K562 (cell line): ENCODE results near the gene NOBOX. TPM values are rescaled to one million over a fixed set of nuclear protein-coding genes. Genes with fewer than 3 reads are reported as not detected.

ENCODE experiments used
- ATAC-seq: fragments of 200-7000 bp; cut with Tn5 transposase; 3 replicates; pipeline ENCODE4 v1.9.1; 2020; ENCODE audit warnings: moderate library complexity
- BruUV-seq: library from RNA; stranded (reverse); fragments of 400-500 nt; replicated peaks from 2 replicates; lab custom pipeline; 2021; lab: Mats Ljungman, UMichigan
- CTCF ChIA-PET: fragments of 300-600 bp; formaldehyde crosslinking; extraction: SDS; loops from one replicate; lab custom pipeline; 2021; ENCODE audit warnings: low intra/inter-chr PET ratio; lab: Yijun Ruan, JAX
- POLR2A ChIA-PET: fragments of 300-600, 350-650 bp; sonication (Branson Sonifier 250); formaldehyde crosslinking; extraction: SDS; loops from one replicate; lab custom pipeline; 2021; ENCODE audit warnings: antibody characterized with exemption, inconsistent platforms; lab: Yijun Ruan, JAX
- DNase-seq, 4 experiments: peaks; one replicate each; pipeline versions ENCODE4 v3.0.0 to v3.0.0-alpha.2; 2011 to 2018; ENCODE audit warnings: low spot score in 3 of 4, mixed read lengths in 3 of 4; ENCODE audit errors: extremely low read depth in 1 of 4
- FAIRE-seq: peaks from 2 replicates; lab custom pipeline; 2011; peaks lifted over from hg19 to GRCh38; lab: Jason Lieb, UNC
- H2AFZ ChIP-seq: 2 replicates; pipeline ENCODE4 v1.6.0; 2011; ENCODE audit warnings: low read depth, low read length, control low read depth, inconsistent platforms
- H3K27ac ChIP-seq: fragments of 200-600 bp; 3 replicates; pipeline ENCODE4 v1.8.0; 2011; ENCODE audit warnings: low read depth, mild to moderate bottlenecking, control low read depth, inconsistent platforms, low read length, moderate library complexity, mixed read lengths; ENCODE audit errors: extremely low read depth
- H3K27me3 ChIP-seq, 2 experiments: fragments of 300-600 bp in 1 of 2; 2 replicates in 1 of 2; 3 replicates in 1 of 2; pipeline versions ENCODE4 v1.6.0 to v1.8.0; 2011; ENCODE audit warnings: inconsistent platforms in 2 of 2, low read length in 2 of 2, mild to moderate bottlenecking in 1 of 2, mixed read lengths in 1 of 2, moderate library complexity in 1 of 2; ENCODE audit not compliant: control insufficient read depth in 2 of 2, insufficient read depth in 2 of 2
- H3K36me3 ChIP-seq: fragments of 300-600 bp; 3 replicates; pipeline ENCODE4 v1.8.0; 2011; ENCODE audit warnings: mild to moderate bottlenecking, low read length, inconsistent platforms; ENCODE audit not compliant: control insufficient read depth, insufficient read depth
- H3K4me1 ChIP-seq, 2 experiments: fragments of 200-600 bp in 1 of 2; replicated peaks in 1 of 2; 2 replicates in 1 of 2; 3 replicates in 1 of 2; pipeline versions ENCODE4 v1.5.1 to v1.8.0; 2011; ENCODE audit warnings: inconsistent platforms in 2 of 2, low read length in 2 of 2, mild to moderate bottlenecking in 1 of 2, mixed read lengths in 1 of 2, moderate library complexity in 1 of 2; ENCODE audit not compliant: control insufficient read depth in 2 of 2, insufficient read depth in 2 of 2
- H3K4me2 ChIP-seq: 2 replicates; pipeline ENCODE4 v1.6.1; 2011; ENCODE audit warnings: low read length, control low read depth, inconsistent platforms, mixed read lengths; ENCODE audit not compliant: insufficient read depth
- H3K4me3 ChIP-seq: fragments of 200-600 bp; sonication (generic), shearing (Covaris generic); 2 replicates; pipeline ENCODE4 v1.5.1; 2016; ENCODE audit warnings: control low read depth, inconsistent platforms
- H3K79me2 ChIP-seq: fragments of 200-600 bp; 3 replicates; pipeline ENCODE4 v1.8.0; 2011; ENCODE audit warnings: low read length, inconsistent platforms; ENCODE audit not compliant: control insufficient read depth, insufficient read depth
- H3K9ac ChIP-seq, 2 experiments: 2 replicates each; pipeline versions ENCODE4 v1.6.0 to v1.6.1; 2011; ENCODE audit warnings: low read depth in 2 of 2, low read length in 2 of 2, control low read depth in 1 of 2, inconsistent platforms in 1 of 2, mild to moderate bottlenecking in 1 of 2, mixed read lengths in 1 of 2; ENCODE audit not compliant: insufficient read depth in 1 of 2
- H3K9me1 ChIP-seq: one replicate; pipeline ENCODE4 v1.6.0; 2011; ENCODE audit warnings: inconsistent platforms, mild to moderate bottlenecking, low read length, moderate library complexity; ENCODE audit not compliant: control insufficient read depth, insufficient read depth
- H3K9me3 ChIP-seq: replicated peaks from 2 replicates; pipeline ENCODE4 v1.5.1; 2011; ENCODE audit warnings: low read depth, low read length, inconsistent platforms; ENCODE audit not compliant: control insufficient read depth, insufficient read depth
- H4K20me1 ChIP-seq: replicated peaks from 2 replicates; pipeline ENCODE4 v1.6.1; 2011; ENCODE audit warnings: low read length, inconsistent platforms, mixed read lengths; ENCODE audit not compliant: control insufficient read depth, insufficient read depth
- ESRRB ChIP-seq: fragments of 250-450 bp; sonication (Bioruptor Pico); IDR thresholded peaks from 2 replicates; pipeline ENCODE4 v1.5.0; 2020; ENCODE audit warnings: mild to moderate bottlenecking, moderate library complexity, borderline replicate concordance
- RCOR1 ChIP-seq, 2 experiments: IDR thresholded peaks; 2 replicates each; pipeline ENCODE4 v1.6.1; 2012; ENCODE audit warnings: low read depth in 2 of 2, low read length in 2 of 2, borderline replicate concordance in 1 of 2, improper control_type of control experiment in 1 of 2
- TAL1 ChIP-seq: fragments of 450-650 bp; IDR thresholded peaks from 2 replicates; pipeline ENCODE4 v1.6.1; 2016; ENCODE audit warnings: mild to moderate bottlenecking
- TCF7 ChIP-seq: sonication (generic); IDR thresholded peaks from 2 replicates; pipeline ENCODE4 v1.6.1; 2016; ENCODE audit warnings: antibody characterized with exemption, borderline replicate concordance
- TGIF2 ChIP-seq: sonication (generic); formaldehyde crosslinking; IDR thresholded peaks from 2 replicates; pipeline ENCODE4 v1.8.1; 2022; ENCODE audit warnings: mild to moderate bottlenecking, missing genetic modification reagents, moderate library complexity
- ZNF12 ChIP-seq: sonication (generic); formaldehyde crosslinking; IDR thresholded peaks from 2 replicates; pipeline ENCODE4 v1.4.0; 2020; ENCODE audit warnings: mild to moderate bottlenecking, missing genetic modification reagents
- ZNF165 ChIP-seq: fragments of 250-450 bp; sonication (Bioruptor Pico); IDR thresholded peaks from 2 replicates; pipeline ENCODE4 v1.4.0; 2020; ENCODE audit warnings: borderline replicate concordance
- ZNF212 ChIP-seq: fragments of 450-650 bp; formaldehyde crosslinking; IDR thresholded peaks from 2 replicates; pipeline ENCODE4 v1.4.0; 2020; ENCODE audit warnings: mild to moderate bottlenecking
- ZNF316 ChIP-seq: fragments of 450-650 bp; IDR thresholded peaks from 2 replicates; pipeline ENCODE4 v1.6.1; 2016
- in situ Hi-C: fragments of 300-500 bp; cut with MboI; formaldehyde crosslinking; loops from 4 replicates; pipeline ENCODE4 v1.15.0; 2018; ENCODE audit warnings: inconsistent platforms, mixed read lengths
- intact Hi-C: fragments of 100-400 bp; cut with micrococcal nuclease; formaldehyde crosslinking; loops from 2 replicates; pipeline ENCODE4 v1.14.2; 2022
- polyA plus RNA-seq, 8 experiments: library from polyadenylated mRNA; depleted of rRNA in 4 of 8; stranded (reverse) in 5 of 8; unstranded in 3 of 8; fragments of >200 nt; fragmentation: Nextera tagmentation in 2 of 8; fragmentation: Illumina TruSeq in 1 of 8; extraction: Ambion mirVana in 2 of 8; extraction: Trizol in 1 of 8; gene quantifications; 2 replicates each; pipeline versions ENCODE4 v1.2.1 to v1.2.3, GENCODE V29; 2011 to 2014; ENCODE audit warnings: inconsistent platforms in 1 of 8, missing spikeins in 1 of 8
- total RNA-seq, 7 experiments: library from RNA; depleted of rRNA in 6 of 7; stranded (reverse); fragments of >200 nt in 6 of 7; fragmentation: Illumina TruSeq in 2 of 7; extraction: Trizol in 2 of 7; gene quantifications; 2 replicates each; pipeline versions ENCODE4 v1.2.1 to v1.2.3, GENCODE V29; 2011 to 2021; ENCODE audit warnings: low replicate concordance in 1 of 7

Gene NOBOX
- total and polyA plus RNA-seq, 9 of the 15 experiments (the other 6 are each of a cell fraction or from before 2014, with no cell fraction given): not detected

- Histone ChIP-seq H3K36me3 (no peaks in the 10 kb centered on the region), H4K20me1 (no peaks in the 10 kb centered on the region), H3K4me3 (no peak overlapping the region), H3K4me2 (no peak overlapping the region), H3K9ac (no peak overlapping the region), H3K27ac (no peak overlapping the region), H3K9me3 (no peaks in the 10 kb centered on the region), H3K9me1 (no peaks in the 10 kb centered on the region), H3K27me3 (no peaks in the 10 kb centered on the region), H3K4me1 (no peaks in the 10 kb centered on the region), H2AFZ (no peak overlapping the region), H3K79me2 (no peaks in the 10 kb centered on the region)
- intact Hi-C loops (no loop called here), in situ Hi-C loops (no loop called here)
- TF ChIP-seq RCOR1 (IDR thresholded peaks at IDR 0.05; ENCODE audit: borderline replicate concordance in 1 of 2, low read depth in 2 of 2, low read length in 2 of 2) (no peak), ZNF316 (no peak), TAL1 (no peak), TCF7 (no peak), ESRRB (no peak), TGIF2 (CRISPR knock-in tag) (no peak), ZNF212 (CRISPR knock-in tag) (no peak), ZNF12 (CRISPR knock-in tag) (no peak), ZNF165 (no peak)
- FAIRE-seq: no peak
- no peak for DNase-seq
- ChIA-PET CTCF (no interaction called here), POLR2A (interaction anchor here (1.0 kb wide), 1 partner anchor 17 kb away, joined by 4 read pairs; no protein-coding TSS in a partner anchor)
- BruUV-seq: no TSS peak
- no peak for ATAC-seq
Observed at GRCh38 chr7:144415858-144416257, 12.4 kb upstream of the NOBOX start.
